ENCODE results near the gene BEST4. TPM values are rescaled to one million over a fixed set of nuclear protein-coding genes. Genes with fewer than 3 reads are reported as not detected.
A peak's percentile ranks its signal among the peaks of the same experiment; 100 is the strongest.

Gene BEST4
- total and polyA plus RNA-seq, 2 of the 13 experiments (the other 11 are each of a cell fraction or from before 2014, with no cell fraction given), result 0.77 to 1.4 TPM

- TF ChIP-seq, protein P1, sequence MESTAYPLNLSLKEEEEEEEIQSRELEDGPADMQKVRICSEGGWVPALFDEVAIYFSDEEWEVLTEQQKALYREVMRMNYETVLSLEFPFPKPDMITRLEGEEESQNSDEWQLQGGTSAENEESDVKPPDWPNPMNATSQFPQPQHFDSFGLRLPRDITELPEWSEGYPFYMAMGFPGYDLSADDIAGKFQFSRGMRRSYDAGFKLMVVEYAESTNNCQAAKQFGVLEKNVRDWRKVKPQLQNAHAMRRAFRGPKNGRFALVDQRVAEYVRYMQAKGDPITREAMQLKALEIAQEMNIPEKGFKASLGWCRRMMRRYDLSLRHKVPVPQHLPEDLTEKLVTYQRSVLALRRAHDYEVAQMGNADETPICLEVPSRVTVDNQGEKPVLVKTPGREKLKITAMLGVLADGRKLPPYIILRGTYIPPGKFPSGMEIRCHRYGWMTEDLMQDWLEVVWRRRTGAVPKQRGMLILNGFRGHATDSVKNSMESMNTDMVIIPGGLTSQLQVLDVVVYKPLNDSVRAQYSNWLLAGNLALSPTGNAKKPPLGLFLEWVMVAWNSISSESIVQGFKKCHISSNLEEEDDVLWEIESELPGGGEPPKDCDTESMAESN (CRISPR knock-in tag; conservative IDR thresholded peaks at IDR 0.05), result peak; percentile 76
- TF ChIP-seq ZFP41 (CRISPR knock-in tag; IDR thresholded peaks at IDR 0.05; ENCODE audit: borderline replicate concordance), result peak; percentile 94; the same call in 1 of the 2 replicates
- TF ChIP-seq HDAC1 (CRISPR knock-in tag; IDR thresholded peaks at IDR 0.05), result peak; percentile 84
- TF ChIP-seq ETS1 (CRISPR knock-in tag; IDR thresholded peaks at IDR 0.05), result no peak
- TF ChIP-seq, protein P2, sequence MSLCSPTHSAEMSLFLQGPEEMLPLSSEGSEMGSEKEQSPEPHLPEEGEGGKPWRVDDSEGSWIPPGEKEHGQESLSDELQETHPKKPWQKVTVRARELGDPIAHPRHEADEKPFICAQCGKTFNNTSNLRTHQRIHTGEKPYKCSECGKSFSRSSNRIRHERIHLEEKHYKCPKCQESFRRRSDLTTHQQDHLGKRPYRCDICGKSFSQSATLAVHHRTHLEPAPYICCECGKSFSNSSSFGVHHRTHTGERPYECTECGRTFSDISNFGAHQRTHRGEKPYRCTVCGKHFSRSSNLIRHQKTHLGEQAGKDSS (CRISPR knock-in tag; IDR thresholded peaks at IDR 0.05; ENCODE audit: borderline replicate concordance, low read depth), result peak; percentile 92; the same call in 1 of the 2 replicates
- TF ChIP-seq SALL1 (CRISPR knock-in tag; IDR thresholded peaks at IDR 0.05), result peak; percentile 92
- TF ChIP-seq ZNF562 (CRISPR knock-in tag; IDR thresholded peaks at IDR 0.05; ENCODE audit: borderline replicate concordance), result no peak
- peak; percentile 98 for TF ChIP-seq ZNF878 (CRISPR knock-in tag; IDR thresholded peaks at IDR 0.05)
- TF ChIP-seq RBM22 (optimal IDR thresholded peaks at IDR 0.05; ENCODE audit: low read length), result peak; percentile 86
- no peak; the same call in 1 of the 2 replicates for TF ChIP-seq PLSCR1 (CRISPR knock-in tag; IDR thresholded peaks at IDR 0.05; ENCODE audit: borderline replicate concordance)
- peak; percentile 80 for TF ChIP-seq TBX2 (CRISPR knock-in tag; IDR thresholded peaks at IDR 0.05; ENCODE audit: borderline replicate concordance)
- TF ChIP-seq NAIF1 (CRISPR knock-in tag; IDR thresholded peaks at IDR 0.05; ENCODE audit: borderline replicate concordance), result peak; percentile 77; the same call in 1 of the 2 replicates
- TF ChIP-seq THAP8 (CRISPR knock-in tag; IDR thresholded peaks at IDR 0.05; ENCODE audit: borderline replicate concordance), result no peak
- TF ChIP-seq ISX (CRISPR knock-in tag; conservative IDR thresholded peaks at IDR 0.05), result no peak
- TF ChIP-seq REXO4 (CRISPR knock-in tag; IDR thresholded peaks at IDR 0.05; ENCODE audit: borderline replicate concordance), result no peak
- TF ChIP-seq ZNF274 (CRISPR knock-in tag; IDR thresholded peaks at IDR 0.05), result peak; percentile 90
- no peak for TF ChIP-seq PRMT3 (CRISPR knock-in tag; IDR thresholded peaks at IDR 0.05; ENCODE audit: borderline replicate concordance, low read depth)
- TF ChIP-seq NR2C2 (CRISPR knock-in tag; IDR thresholded peaks at IDR 0.05; ENCODE audit: borderline replicate concordance), result peak; percentile 58
- TF ChIP-seq MXI1 (IDR thresholded peaks at IDR 0.05; ENCODE audit: borderline replicate concordance, low read depth, low read length), result peak; percentile 98
- no peak for TF ChIP-seq TOE1 (CRISPR knock-in tag; IDR thresholded peaks at IDR 0.05)
- TF ChIP-seq NFE2L1 (CRISPR knock-in tag; IDR thresholded peaks at IDR 0.05; ENCODE audit: borderline replicate concordance), result peak; percentile 92; the same call in 1 of the 2 replicates
- TF ChIP-seq ZKSCAN8 (CRISPR knock-in tag; IDR thresholded peaks at IDR 0.05; ENCODE audit: borderline replicate concordance), result 0 out of 2 replicates have a peak, but pooled peaks have one; percentile 8
- TF ChIP-seq KLF16 (CRISPR knock-in tag; IDR thresholded peaks at IDR 0.05), result peak in 1 of 2 experiments; percentile 74; a peak in 2 of 4 replicates
- peak; percentile 79; the same call in 1 of the 2 replicates for TF ChIP-seq MIER3 (CRISPR knock-in tag; IDR thresholded peaks at IDR 0.05; ENCODE audit: borderline replicate concordance)
Observed at GRCh38 chr1:44807364-44808062, 19.5 kb upstream of the BEST4 start (continued).

All from HepG2 (cell line).